Sigmoid colon (tissue), 3 donors: ENCODE data around the gene THAP12.

Source experiments
- POLR2A ChIP-seq, 2 donors: fragments of 450-650 bp; IDR thresholded peaks; one replicate each; pipeline ENCODE4 v1.6.1; 2016; ENCODE audit warnings: antibody characterized with exemption in 2 of 2, mild to moderate bottlenecking in 2 of 2, moderate library complexity in 2 of 2
- TF ChIP-seq, protein P1 (sequence below), 4 experiments: fragments of 450-650 bp in 3 of 4; fragments of 200-600 bp in 1 of 4; IDR thresholded peaks; one replicate each; pipeline ENCODE4 v1.5.1; 2016 to 2019; ENCODE audit warnings: antibody characterized with exemption in 4 of 4, mild to moderate bottlenecking in 3 of 4, moderate library complexity in 2 of 4

DNA sequence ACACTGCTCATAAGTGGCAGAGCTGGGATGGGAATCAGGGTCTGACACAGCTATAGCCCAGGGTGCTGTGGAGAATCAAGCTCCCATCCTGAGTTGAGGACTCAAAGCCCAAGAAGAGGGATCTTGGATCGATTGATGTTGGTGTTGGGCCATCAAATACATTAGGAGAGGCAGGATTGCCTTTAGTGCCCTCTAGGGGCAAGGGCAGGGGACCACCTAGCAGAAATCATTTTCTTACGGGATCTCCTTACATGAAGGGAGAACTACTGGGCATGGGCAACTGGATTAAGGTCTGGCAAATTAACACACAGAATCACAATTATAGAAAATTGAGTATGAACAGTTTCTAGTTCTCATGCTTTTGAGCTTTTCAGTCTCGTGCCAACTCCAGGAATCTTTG is 39.0 kb upstream of the THAP12 start:
- TF ChIP-seq, protein P1, sequence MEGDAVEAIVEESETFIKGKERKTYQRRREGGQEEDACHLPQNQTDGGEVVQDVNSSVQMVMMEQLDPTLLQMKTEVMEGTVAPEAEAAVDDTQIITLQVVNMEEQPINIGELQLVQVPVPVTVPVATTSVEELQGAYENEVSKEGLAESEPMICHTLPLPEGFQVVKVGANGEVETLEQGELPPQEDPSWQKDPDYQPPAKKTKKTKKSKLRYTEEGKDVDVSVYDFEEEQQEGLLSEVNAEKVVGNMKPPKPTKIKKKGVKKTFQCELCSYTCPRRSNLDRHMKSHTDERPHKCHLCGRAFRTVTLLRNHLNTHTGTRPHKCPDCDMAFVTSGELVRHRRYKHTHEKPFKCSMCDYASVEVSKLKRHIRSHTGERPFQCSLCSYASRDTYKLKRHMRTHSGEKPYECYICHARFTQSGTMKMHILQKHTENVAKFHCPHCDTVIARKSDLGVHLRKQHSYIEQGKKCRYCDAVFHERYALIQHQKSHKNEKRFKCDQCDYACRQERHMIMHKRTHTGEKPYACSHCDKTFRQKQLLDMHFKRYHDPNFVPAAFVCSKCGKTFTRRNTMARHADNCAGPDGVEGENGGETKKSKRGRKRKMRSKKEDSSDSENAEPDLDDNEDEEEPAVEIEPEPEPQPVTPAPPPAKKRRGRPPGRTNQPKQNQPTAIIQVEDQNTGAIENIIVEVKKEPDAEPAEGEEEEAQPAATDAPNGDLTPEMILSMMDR (IDR thresholded peaks at IDR 0.05) = no peak
- no peak for TF ChIP-seq POLR2A (IDR thresholded peaks at IDR 0.05)
